ENCODE data around the gene VPS16. TPM values are rescaled to one million over a fixed set of nuclear protein-coding genes. Genes with fewer than 3 reads are reported as not detected.

The VPS16 gene
- total RNA-seq, 1 experiment from 2014 or later = 38.1 TPM

DNA sequence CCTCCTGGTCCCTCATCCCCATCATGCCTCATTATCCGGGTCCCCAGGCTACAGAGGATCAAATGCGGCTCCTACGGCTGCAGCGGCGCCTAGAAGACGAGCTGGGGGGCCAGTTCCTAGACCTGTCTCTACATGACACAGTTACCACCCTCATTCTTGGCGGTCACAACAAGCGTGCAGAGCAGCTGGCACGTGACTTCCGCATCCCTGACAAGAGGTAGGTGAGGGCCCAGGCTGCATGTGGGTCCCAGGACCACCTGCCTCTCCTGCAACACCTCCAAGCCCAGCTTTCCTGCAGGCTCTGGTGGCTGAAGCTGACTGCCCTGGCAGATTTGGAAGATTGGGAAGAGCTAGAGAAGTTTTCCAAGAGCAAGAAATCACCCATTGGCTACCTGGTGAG, 24.6 kb downstream of the VPS16 start:
- DNase-seq (ENCODE audit: low read depth, low spot score) (no peak), ATAC-seq (no peak)
- RAD21 ChIA-PET (ENCODE audit: low non-redundant PET in 1 of 2, low total read pairs in 2 of 2, uncharacterized antibody in 2 of 2, unreplicated experiment in 2 of 2) = interaction anchor here in 1 of 2 experiments (0.6 kb wide), 1 partner anchor 136 kb away, joined by 3 read pairs; no protein-coding TSS in a partner anchor
- Histone ChIP-seq H3K4me3 (replicated peaks in 1 of 2; ENCODE audit: low read depth in 1 of 2, low read length in 2 of 2) (no peak overlapping the region), H3K27me3 (ENCODE audit: insufficient read depth, low read length) (no peaks in the 10 kb centered on the region), H3K79me2 (ENCODE audit: insufficient read depth, low read length) (no peaks in the 10 kb centered on the region), H3K36me3 (ENCODE audit: control insufficient read depth in 1 of 2, insufficient read depth in 2 of 2, low read length in 2 of 2) (peaks cover 0 to 2% of the 10 kb centered on the region in 2 experiments; a peak in 2 of 4 replicates), H3K9me3 (ENCODE audit: control insufficient read depth in 1 of 2, insufficient read depth in 1 of 2, low read depth in 1 of 2, low read length in 2 of 2) (no peaks in the 10 kb centered on the region), H3K9me2 (ENCODE audit: insufficient read depth) (no peaks in the 10 kb centered on the region), H3K27ac (ENCODE audit: low read depth, low read length) (no peak overlapping the region), H4K20me1 (ENCODE audit: insufficient read depth) (no peaks in the 10 kb centered on the region), H2AFZ (ENCODE audit: low read depth, low read length, poor library complexity, severe bottlenecking) (no peak overlapping the region), H3K4me2 (ENCODE audit: low read length) (no peak overlapping the region), H3K4me1 (ENCODE audit: control insufficient read depth in 1 of 2, insufficient read depth in 2 of 2, low read length in 2 of 2) (peaks cover under 1 to 9% of the 10 kb centered on the region in 2 experiments), H3K9ac (ENCODE audit: low read length) (no peak overlapping the region)
- CTCF ChIA-PET = interaction anchor here (1.0 kb wide), 1 partner anchor 136 kb away, joined by 4 read pairs; no protein-coding TSS in a partner anchor
- intact Hi-C loops (cut with micrococcal nuclease) = no loop called here
- no TSS peak for BruUV-seq (replicated peaks)
- POLR2A ChIA-PET = no interaction called here
- TF ChIP-seq CEBPB (IDR thresholded peaks at IDR 0.05; ENCODE audit: low read depth) = no peak
- no peak for TF ChIP-seq POLR2AphosphoS5 (IDR thresholded peaks at IDR 0.05; ENCODE audit: low read depth, low read length)
- no peak for TF ChIP-seq YY1 (IDR thresholded peaks at IDR 0.05; ENCODE audit: extremely low read depth, insufficient replicate concordance, low read depth, low read length)
- no peak for TF ChIP-seq ZFX (IDR thresholded peaks at IDR 0.05)
- no peak for TF ChIP-seq FOSL1 (IDR thresholded peaks at IDR 0.05; ENCODE audit: low read depth)
- TF ChIP-seq POLR2A (IDR thresholded peaks at IDR 0.05; ENCODE audit: borderline replicate concordance, extremely low read depth, insufficient read depth, insufficient read length) = no peak
- TF ChIP-seq CBX3 (IDR thresholded peaks at IDR 0.05; ENCODE audit: low read depth) = no peak
- TF ChIP-seq JUND (IDR thresholded peaks at IDR 0.05) = no peak
- TF ChIP-seq EZH2 (IDR thresholded peaks at IDR 0.05) = no peak
- TF ChIP-seq EZH2phosphoT487 (IDR thresholded peaks at IDR 0.05; ENCODE audit: borderline replicate concordance) = no peak
- TF ChIP-seq SP1 (IDR thresholded peaks at IDR 0.05; ENCODE audit: low read depth) = no peak
- no peak for TF ChIP-seq ZNF274 (IDR thresholded peaks at IDR 0.05; ENCODE audit: low read depth, low read length)
- TF ChIP-seq TCF7L2 (IDR thresholded peaks at IDR 0.05; ENCODE audit: borderline replicate concordance, extremely low read depth, insufficient read depth, insufficient read length) = no peak
- TF ChIP-seq, protein P1, sequence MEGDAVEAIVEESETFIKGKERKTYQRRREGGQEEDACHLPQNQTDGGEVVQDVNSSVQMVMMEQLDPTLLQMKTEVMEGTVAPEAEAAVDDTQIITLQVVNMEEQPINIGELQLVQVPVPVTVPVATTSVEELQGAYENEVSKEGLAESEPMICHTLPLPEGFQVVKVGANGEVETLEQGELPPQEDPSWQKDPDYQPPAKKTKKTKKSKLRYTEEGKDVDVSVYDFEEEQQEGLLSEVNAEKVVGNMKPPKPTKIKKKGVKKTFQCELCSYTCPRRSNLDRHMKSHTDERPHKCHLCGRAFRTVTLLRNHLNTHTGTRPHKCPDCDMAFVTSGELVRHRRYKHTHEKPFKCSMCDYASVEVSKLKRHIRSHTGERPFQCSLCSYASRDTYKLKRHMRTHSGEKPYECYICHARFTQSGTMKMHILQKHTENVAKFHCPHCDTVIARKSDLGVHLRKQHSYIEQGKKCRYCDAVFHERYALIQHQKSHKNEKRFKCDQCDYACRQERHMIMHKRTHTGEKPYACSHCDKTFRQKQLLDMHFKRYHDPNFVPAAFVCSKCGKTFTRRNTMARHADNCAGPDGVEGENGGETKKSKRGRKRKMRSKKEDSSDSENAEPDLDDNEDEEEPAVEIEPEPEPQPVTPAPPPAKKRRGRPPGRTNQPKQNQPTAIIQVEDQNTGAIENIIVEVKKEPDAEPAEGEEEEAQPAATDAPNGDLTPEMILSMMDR (IDR thresholded peaks at IDR 0.05 in 2 of 3, conservative IDR thresholded peaks at IDR 0.05 in 1 of 3; ENCODE audit: borderline replicate concordance in 1 of 3, insufficient read depth in 1 of 3, low read depth in 2 of 3, low read length in 2 of 3) = no peak
- no peak for TF ChIP-seq SRF (IDR thresholded peaks at IDR 0.05; ENCODE audit: low read depth)
- TF ChIP-seq, protein P2, sequence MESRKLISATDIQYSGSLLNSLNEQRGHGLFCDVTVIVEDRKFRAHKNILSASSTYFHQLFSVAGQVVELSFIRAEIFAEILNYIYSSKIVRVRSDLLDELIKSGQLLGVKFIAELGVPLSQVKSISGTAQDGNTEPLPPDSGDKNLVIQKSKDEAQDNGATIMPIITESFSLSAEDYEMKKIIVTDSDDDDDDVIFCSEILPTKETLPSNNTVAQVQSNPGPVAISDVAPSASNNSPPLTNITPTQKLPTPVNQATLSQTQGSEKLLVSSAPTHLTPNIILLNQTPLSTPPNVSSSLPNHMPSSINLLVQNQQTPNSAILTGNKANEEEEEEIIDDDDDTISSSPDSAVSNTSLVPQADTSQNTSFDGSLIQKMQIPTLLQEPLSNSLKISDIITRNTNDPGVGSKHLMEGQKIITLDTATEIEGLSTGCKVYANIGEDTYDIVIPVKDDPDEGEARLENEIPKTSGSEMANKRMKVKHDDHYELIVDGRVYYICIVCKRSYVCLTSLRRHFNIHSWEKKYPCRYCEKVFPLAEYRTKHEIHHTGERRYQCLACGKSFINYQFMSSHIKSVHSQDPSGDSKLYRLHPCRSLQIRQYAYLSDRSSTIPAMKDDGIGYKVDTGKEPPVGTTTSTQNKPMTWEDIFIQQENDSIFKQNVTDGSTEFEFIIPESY (IDR thresholded peaks at IDR 0.05; ENCODE audit: extremely low read depth, insufficient replicate concordance, low read length) = no peak
